ENCODE measurements around the gene PTPRN2.

DNA sequence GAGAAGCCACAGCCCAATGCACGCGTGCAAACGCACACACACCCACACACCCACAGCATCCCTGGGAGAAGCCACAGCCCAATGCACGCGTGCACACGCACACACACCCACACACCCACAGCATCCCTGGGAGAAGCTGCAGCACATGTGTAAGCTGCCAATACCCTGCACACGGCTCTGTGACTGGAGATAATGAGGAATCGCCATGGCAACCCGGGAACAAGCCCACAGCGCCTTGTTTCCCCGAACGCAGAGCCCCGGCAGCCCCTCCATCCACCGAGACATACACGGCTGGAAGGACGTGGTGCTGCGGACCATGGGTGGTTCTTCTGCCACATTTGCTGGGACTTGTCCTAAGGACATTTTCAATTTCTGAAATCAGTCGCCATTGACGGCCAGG is 221.3 kb downstream of the PTPRN2 start:
- TF ChIP-seq EZH2phosphoT487 (IDR thresholded peaks at IDR 0.05; ENCODE audit: borderline replicate concordance, low read depth) (no peak), CHD2 (IDR thresholded peaks at IDR 0.05; ENCODE audit: low read length, partially characterized antibody) (no peak), RAD21 (IDR thresholded peaks at IDR 0.05; ENCODE audit: low read length) (no peak), YY1 (IDR thresholded peaks at IDR 0.05; ENCODE audit: low read depth) (no peak), RXRA (IDR thresholded peaks at IDR 0.05; ENCODE audit: borderline replicate concordance, low read depth) (no peak), SMC3 (IDR thresholded peaks at IDR 0.05; ENCODE audit: low read depth, low read length) (no peak), EP300 (IDR thresholded peaks at IDR 0.05; ENCODE audit: borderline replicate concordance in 1 of 2, low read depth in 1 of 2, low read length in 1 of 2) (no peak), CTCF (IDR thresholded peaks at IDR 0.05) (no peak), REST (IDR thresholded peaks at IDR 0.05; ENCODE audit: low read depth, low read length) (no peak), FOSL2 (IDR thresholded peaks at IDR 0.05; ENCODE audit: borderline replicate concordance, low read depth) (no peak), FOXM1 (IDR thresholded peaks at IDR 0.05; ENCODE audit: low read depth) (no peak)
- TF ChIP-seq, protein P1, sequence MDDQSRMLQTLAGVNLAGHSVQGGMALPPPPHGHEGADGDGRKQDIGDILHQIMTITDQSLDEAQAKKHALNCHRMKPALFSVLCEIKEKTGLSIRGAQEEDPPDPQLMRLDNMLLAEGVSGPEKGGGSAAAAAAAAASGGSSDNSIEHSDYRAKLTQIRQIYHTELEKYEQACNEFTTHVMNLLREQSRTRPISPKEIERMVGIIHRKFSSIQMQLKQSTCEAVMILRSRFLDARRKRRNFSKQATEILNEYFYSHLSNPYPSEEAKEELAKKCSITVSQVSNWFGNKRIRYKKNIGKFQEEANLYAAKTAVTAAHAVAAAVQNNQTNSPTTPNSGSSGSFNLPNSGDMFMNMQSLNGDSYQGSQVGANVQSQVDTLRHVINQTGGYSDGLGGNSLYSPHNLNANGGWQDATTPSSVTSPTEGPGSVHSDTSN (IDR thresholded peaks at IDR 0.05) = no peak
